ENCODE results near the gene NEK2.
"Not testable (repeated sequence)": the region's sequence is repeated elsewhere in the genome, so short reads cannot be mapped to it uniquely, and the experiment has no call there.

NEK2 gene

DNA sequence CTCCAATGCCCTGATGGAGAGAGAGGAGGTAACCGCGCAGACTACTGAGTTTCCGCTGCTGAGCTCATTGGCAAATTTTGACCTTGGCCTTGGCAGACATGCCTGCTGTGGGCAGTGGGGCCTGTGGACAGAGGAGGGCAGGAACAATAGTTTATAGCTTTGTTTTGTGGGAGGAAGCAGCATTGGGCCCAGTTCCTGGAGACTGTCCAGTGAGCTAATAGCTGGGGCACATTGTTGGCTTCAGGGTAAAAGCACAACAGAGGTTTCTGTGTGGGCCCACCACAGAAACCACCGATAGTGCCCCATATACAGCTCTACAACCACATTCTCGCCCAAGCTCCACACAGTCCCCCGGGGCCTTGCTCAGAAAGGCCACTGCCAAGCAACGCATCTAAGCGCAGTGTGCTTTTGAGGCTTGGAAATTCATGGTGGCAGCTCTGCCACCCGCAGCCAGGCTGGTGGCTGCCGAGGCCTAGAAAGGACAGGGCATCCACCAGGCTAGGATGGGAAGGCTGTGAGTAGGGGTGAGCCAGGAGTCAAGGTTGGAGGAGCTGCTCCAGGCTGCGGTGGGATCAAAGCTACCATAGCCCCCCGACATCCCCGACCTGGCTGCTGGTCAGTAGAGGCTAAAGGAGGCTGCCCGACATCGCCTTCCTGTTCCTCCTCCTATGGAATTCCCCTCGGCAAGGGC, 43.2 kb downstream of the NEK2 start:
- no peak for DNase-seq

- DNase-seq, result no peak
Observed at GRCh38 chr1:211631168-211631567, 44.3 kb downstream of the NEK2 start.

DNA sequence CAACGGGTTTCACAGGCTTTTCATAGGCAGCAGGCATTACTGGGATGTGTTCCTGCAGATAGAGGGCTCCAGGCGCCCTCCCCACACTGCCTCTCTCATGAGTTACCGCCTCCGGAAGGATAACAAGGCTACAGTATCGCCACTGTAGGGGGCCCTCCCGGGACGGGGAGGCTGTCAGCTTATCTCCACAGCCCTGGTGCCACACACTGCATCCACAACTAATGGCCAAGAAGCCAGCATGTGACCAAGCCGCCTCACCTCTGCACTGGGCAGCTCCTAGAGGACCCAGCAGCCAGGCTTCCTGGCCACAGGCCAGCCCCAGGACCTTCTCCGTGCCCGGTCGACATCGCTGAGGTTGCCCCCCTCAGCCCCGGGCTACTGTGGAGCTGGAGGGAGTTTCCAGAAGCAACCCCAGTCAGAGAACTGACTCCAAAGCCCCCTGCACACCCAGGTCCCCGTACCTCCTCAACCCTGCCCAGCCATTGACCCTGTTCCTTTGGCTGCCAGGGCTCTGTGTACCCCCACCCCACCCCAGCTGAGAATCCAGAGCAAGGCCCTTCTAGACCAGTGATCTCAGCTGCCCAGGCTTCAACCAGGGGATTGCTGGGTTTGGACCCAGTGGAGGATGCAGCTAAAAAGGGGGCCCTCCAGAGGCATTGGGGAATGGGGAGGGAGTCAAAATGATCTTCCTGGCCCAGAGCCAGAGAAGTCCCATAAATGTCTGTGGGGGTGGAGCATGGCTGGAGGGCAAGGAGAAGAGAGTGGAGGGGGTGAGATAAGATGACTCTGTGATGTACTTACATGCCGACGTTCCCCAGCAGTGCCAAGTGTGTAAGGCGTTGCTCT, 45.0 kb downstream of the NEK2 start:
- DNase-seq, result no peak

GRCh38 chr1:211628417-211628816, 47.0 kb downstream of the NEK2 start:
- DNase-seq, result no peak

DNA sequence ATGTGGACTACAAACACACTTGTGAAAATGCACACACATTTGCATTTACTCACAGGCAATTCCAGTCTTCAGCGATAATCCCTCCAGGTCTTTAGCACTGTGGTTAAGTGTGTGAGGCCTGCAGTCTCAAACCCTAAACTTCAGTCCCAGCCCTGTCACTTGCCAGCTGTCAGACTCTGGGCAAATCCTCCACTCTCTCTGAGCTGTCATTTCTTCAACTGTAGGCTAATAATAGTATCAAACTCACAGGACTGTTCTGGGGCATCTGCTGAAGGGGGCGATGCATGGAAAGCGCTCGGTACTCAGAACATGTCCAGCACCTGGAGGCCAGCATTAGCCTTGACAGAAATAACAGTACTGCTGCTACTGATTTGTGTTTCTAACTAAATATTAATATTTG, 48.2 kb downstream of the NEK2 start:
- DNase-seq, result no peak

GRCh38 chr1:211625866-211626265, 49.6 kb downstream of the NEK2 start:
- DNase-seq, result not testable (repeated sequence)

DNA sequence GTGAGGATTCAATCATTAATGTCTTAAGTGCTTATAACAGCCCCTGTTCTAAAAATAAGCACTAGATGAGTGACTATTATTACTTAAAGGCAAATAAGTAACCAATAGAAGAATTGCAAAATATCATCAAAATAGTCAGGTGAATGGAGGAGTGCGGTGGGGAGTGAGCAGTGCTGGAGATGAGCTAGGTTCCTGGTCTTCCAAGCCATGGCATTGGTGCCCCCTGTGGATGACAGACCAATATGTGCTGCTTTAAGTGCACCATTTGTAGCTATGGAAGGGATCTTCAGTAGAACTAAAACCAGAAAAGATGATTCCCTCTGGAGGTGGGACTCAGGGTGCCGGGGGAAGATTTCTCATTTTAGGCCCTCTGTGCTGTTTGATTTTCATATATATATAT, 50.4 kb downstream of the NEK2 start:
- peak; percentile 52 for DNase-seq

- no peak for DNase-seq
Observed at GRCh38 chr1:211623515-211623914, 51.9 kb downstream of the NEK2 start.

GRCh38 chr1:211621447-211622198, 53.8 kb downstream of the NEK2 start:
- no peak for DNase-seq

- no peak for DNase-seq
Observed at GRCh38 chr1:211620097-211620496, 55.3 kb downstream of the NEK2 start.

GRCh38 chr1:211619033-211619996, 56.1 kb downstream of the NEK2 start:
- no peak for DNase-seq

- no peak for DNase-seq
Observed at GRCh38 chr1:211616965-211617297, 58.5 kb downstream of the NEK2 start.

DNA sequence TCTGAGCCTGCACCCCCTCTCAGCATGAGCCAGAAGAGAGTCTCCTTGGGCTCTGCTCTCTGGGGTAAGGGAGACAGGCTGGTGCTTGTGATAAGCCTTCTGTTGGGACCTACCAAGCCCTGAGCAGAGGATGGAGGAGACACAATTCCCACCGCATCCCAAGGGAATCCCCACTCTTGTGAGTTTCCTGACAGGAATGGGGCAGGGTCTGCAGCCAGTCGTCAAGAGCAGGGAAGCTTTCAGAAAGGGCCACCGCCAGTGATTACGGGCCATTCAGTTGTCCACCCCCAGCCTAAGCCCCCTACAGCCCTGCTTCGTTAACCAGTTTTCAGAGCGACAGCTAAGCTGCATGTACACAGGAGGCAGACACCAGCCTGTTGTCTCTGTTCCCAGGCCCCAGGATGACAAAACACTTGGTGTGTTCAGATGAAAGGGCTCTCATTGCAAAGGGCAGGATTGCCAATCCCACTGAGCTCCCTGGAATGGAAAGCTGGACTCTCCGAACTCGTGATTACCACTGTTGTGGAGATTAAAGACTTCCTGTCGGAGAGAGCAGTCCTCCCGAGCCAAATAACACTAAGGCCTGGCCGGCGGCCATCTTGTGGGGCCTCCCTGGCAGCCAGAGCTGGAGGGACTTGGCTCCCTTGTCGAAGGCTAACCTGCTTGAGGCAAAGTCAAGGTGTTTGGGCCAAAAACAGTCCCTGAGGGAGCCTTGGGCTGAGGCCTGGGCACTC, 59.0 kb downstream of the NEK2 start:
- no peak for DNase-seq

GRCh38 chr1:211614615-211615014, 60.8 kb downstream of the NEK2 start:
- no peak for DNase-seq

- DNase-seq, result no peak
Observed at GRCh38 chr1:211613951-211614350, 61.5 kb downstream of the NEK2 start.

GRCh38 chr1:211613108-211613947, 62.1 kb downstream of the NEK2 start:
- no peak for DNase-seq

DNA sequence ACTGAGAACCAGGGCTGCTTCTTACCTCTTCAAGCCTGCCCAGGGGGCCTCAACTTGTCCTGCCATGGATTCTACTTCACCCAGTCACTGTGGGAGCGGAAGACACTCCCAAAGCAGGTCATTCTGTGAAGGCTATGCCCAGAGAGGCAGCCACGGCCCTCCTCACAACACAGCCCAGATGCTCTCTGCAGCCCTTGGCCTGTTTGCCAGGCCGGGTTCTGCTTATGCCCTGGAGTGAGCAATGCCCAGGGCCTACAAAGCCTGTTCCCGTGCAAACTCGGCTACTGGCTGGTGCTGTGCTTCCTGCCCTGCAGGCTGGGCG, 62.7 kb downstream of the NEK2 start:
- DNase-seq, result no peak

All from CD4-positive, alpha-beta T cell treated with Interleukin-17A for 1 hour (primary cell).